Inflammatory macrophage (primary cell): ENCODE data around the gene GPHN.
"Not testable (repeated sequence)": the region's sequence is repeated elsewhere in the genome, so short reads cannot be mapped to it uniquely, and the experiment has no call there.

ENCODE experiments used
- DNase-seq, 2 donors: peaks; one replicate each; pipeline ENCODE4 v3.0.0-alpha.2; 2020 to 2022

Gene GPHN

DNA sequence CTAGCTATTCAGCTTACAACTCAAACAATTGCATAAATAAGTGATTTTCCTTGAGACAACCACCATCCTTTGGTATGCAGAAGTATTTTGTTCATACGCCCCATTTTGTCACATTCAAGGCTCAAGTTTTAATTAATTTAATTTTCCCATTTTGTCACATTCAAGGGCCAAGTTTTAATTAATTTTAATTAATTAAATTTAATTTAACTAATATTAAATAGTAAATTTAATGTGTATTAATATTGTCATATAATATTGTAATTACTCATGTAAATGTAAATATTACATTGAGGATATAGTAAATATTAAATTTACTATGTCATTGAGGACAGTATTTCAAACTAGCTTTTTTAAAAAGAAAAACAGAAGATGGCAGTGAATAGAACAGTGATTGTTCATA, 464.5 kb downstream of the GPHN start:
- DNase-seq: no peak

DNA sequence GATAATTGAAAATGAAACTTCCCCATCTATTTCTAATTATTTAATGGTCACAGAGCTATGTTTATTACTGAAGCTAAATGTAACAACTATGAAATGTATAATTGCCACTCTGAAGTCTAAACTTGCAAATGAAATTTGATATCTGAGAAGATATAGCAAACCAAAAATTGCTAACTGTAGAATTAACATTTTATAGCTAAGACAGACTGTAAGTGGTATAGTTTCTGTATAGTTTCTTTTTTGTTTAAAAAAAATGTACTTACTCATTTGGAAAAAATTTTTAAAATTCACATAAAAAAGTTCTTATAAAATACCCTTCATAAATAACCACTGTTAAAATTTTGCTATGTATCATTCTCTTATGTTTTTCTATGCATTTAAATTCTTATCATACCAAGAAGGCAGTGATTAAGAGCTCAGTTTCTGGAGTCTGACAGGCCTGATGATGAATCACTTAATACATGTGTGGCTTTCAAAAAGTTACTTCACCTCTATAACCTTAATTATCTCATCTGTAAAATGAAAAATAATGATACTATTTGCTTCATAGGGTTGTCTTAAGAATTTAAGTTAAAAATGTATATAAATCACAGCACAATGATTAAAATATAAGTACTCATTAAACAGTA, 466.6 kb downstream of the GPHN start:
- DNase-seq: no peak

DNA sequence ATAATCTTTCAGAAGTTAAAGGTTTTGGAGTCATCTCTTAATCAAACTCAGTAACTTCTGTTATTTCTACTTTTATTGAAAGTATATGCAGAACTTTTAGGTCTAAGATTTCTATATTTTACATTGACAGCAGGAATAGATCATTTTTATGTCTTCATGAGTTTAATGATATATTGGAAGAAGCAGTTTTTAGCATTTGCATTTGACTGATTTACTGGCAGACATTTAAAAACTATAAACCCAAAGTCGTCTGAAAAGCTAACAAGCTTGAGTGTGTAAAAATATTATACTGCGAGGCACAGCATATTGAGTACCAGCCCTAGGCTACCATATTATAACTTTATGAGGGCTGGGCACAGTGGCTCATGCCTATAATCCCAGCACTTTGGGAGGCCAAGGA, 467.3 kb downstream of the GPHN start:
- no peak for DNase-seq

DNA sequence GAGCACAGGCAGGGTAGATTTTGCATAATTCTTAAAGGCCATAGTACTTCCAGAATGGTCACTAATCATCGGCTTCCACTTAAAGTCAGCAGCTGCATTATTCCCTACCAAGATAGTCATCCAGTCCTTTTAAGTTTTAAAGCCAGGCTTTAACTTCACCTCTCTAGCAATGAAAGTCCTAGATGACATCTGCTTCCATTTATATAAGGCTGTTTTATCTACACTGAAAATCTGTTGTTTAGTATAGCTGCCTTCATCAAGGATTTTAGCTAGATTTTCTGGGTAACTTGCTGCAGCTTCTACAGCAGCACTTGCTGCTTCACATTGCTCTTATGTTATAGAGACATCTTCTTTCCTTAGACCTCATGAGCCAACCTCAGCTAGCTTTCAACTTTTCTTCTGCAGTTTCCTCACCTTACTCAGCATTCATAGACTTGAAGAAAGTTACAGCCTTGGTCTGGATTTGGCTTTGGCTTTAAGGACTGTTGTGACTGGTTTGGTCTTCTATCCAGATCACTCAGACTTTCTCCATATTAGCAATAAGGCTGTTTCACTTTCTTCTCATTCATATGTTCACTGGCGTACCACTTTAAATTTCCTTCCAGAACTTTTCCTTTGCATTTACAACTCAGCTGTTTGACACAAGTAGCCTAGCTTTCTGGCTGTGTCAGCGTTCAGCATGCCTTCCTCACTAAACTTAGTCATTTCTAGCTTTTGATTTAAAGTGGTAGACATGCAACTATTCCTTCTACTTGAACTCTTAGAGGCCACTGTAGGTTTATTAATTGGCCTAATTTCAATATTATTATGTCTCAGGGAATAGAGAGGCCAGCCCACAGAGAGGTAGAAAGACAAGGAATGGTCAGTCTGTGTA, 471.4 kb downstream of the GPHN start:
- DNase-seq: no peak

DNA sequence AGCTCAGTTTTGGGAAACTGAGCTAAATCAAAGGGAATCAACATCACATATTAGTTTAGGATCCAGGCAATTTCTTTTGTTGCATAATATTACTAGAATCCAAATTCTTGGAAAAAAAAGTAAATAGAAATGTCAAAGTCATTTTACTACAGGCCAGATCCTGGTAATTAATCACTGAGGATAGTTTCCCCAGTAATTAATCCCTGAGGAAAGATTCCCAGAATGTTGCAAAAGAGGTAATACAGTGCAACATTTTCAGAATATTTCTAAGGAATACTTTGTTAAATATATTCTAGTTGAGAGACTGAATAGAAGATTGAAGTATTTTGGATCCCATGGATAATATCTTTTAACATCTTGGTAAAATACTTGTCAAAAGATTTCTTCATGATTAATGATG, 474.3 kb downstream of the GPHN start:
- DNase-seq: no peak

DNA sequence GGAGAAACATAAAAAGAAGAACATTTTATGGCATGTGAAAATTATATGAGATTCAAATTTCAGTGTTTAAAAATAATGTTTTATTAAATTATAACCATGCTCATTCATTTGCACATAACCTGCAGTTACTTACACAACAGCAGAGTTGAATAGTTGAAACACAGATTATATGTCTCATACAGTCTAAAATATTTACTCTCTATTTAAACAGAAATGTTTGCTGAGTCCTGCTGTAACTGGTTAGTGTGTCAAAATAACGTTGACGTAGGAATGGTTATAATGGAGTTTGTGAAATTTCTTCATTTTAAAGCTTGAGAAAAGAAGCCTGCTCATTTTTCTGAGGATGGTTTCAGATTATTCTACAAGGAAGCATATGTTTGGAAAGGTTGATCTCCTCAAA, 484.8 kb downstream of the GPHN start:
- no peak for DNase-seq

DNA sequence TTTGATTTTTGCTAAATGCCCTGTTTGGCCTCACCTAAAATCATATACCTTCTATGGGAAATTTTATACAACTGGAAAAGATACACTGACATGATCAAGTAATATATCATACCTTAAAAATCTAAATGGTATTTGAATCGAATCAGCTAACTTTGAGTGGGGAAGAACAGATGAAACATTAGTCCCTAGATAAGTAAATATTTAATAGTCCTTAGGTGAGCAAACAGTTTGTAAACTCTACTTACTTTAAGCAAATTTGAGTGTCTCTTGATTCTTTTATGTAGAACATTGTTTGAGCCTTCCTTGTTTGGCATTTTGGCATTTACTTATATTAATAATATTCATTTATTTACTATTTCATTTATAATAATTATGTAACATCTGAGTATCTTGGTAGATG, 485.6 kb downstream of the GPHN start:
- no peak for DNase-seq

DNA sequence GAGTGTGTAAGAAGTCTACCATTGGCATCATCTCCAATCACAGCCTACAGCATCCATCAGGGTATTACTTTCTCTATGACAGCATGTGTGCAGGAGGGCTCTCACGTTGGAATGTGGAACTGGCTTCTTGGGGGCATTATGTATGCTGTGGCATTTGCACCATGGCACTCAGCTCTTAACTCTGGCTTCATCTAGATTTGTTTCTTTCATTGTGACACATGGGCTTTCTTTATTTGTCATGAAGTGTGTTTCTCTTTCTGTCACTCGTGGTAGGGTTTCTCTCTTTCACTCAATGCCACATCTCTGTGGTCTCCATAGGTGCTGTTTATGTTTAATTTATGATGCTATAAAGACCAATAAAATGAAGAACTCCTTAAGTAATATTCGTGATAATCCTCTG, 490.1 kb downstream of the GPHN start:
- DNase-seq: no peak

DNA sequence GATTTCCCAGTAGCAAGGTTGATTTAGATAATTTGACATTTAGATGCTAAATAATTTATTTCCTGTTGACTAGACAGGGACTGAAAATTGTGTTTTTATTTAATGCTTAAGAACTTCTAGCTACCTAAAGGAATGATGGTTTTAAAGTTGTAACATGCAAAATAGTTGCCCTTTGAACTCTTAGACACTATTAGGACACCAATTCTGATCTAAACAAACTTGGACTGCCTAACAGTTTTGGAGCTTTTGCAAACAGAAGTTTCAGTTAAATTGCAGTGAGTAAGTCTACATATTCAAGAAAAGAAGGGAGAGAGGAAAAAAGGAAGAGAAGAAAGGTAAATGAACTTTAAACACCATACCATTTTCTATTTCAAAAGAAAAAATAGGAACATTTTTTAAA, 492.0 kb downstream of the GPHN start:
- no peak for DNase-seq

DNA sequence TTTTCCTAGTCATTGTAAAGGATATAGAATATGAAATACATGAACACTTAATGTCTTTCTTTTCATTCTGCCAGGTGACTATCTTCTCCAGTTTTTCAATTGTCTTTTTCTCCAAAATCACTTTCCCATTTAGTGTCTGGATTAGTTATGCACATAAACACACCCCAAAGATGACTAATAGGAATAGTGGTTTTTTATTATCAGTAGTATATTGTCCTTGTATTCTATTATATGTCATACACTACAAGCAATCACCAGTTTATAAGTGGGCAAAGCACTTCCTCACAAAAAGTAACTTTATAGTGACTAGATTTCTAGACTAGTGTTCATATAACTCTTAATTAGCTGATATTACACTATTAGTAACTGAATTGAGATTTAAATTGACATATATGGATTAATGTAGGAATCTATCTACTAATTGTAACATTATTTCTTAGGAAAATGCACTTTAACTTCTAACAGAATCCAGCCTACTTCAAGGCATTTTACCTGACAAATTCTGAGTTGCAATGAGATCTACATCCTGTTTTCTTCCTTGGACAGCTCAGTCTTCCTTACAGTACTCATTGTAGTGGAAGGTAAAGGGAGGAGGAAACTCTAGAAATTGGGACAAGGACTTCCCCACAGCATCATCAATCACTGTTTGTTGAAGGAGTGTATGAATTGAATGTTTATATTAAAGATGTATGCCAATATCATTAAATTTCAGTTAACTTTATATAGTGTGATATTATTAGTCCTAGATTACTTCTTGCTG, 495.2 kb downstream of the GPHN start:
- DNase-seq: no peak

DNA sequence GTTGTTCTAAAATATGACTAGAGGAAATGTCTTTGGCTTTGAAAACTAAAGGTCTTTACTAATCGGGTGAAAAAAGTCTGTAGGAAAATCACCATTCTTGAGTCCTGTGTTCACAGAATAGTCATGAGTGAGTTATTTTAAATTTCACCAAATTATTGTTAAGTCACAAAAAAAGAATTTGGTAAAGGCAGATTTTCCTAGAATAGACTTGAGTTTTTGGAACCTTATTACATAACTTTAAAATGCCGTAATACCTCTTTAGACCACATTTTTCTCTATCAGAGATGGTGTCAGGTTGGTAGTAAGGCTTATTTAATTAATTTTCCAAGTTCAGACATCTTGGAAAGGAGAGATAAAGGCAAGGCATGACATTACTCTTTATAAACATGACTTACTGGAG, 496.6 kb downstream of the GPHN start:
- no peak for DNase-seq

DNA sequence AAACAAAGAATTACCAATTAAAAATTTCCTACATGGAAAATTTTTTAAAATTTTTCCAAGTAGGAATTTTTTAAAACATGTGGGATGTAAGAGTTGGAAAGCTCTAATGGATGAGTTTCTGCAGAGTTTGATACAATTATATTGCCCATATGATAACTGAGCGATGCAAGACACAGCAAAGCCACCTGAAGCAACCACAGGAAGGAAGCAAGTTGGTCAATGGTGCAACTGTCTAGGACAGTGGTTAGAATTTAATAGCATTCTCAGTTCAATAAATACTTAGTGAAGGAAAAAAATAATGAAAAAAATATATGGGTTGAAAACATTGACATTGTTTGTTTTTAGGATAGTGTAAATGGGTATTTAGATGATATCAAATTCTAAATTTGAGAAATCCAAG, 502.7 kb downstream of the GPHN start:
- DNase-seq: no peak

DNA sequence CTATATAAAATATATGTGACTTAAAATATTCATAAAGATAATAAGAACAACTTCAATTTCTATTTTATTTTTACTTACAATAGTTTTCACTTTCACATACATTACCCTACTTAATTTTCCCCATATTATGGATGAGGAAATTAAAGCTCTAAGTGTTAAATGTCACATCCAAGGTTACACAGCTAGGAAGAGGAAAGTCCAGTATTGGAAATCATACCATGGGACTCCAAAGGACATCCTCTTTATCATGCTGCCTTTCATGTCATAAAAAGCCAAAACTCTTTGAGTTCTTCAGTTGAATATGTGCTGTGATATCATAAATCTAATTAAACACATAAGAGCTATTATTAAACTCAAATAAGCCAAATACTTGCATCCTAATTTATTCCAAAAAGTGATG, 508.9 kb downstream of the GPHN start:
- no peak for DNase-seq

DNA sequence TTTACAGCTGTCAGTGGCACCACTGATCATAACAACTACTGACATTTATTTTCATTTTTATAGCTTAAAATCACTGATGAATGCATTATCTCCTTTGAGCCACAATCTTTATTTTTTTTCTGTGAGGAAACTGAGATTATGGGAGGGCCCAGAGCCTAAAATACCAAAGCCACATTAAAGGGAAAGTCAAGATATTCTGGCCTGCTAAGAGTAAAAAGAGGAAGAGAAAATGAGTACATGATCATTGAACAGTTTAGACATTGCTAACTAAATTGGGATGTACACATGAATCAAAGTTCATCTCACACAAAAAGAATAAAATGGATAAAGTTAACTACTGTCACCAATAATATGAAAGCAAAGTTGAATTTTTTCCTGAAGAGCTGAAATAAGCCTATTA, 510.8 kb downstream of the GPHN start:
- DNase-seq: no peak

DNA sequence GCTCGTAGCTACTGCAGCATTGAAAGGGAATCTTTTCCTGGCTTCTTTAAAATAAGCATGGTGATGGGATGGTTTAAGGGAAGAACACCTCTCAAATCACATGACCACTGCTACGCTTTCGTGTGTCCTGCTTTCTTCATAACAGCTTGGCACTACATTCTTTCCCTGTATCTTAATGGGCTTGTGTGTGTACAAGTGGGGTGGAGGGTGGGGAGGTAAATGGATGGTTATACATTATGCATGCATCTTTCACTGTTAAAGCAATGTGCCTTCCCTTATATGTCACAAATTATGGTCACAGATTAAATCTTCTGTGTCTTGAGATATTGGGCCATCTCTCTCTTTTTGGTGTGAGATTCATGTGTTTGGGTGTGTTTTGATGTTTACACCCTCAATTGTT, 511.8 kb downstream of the GPHN start:
- DNase-seq: no peak

DNA sequence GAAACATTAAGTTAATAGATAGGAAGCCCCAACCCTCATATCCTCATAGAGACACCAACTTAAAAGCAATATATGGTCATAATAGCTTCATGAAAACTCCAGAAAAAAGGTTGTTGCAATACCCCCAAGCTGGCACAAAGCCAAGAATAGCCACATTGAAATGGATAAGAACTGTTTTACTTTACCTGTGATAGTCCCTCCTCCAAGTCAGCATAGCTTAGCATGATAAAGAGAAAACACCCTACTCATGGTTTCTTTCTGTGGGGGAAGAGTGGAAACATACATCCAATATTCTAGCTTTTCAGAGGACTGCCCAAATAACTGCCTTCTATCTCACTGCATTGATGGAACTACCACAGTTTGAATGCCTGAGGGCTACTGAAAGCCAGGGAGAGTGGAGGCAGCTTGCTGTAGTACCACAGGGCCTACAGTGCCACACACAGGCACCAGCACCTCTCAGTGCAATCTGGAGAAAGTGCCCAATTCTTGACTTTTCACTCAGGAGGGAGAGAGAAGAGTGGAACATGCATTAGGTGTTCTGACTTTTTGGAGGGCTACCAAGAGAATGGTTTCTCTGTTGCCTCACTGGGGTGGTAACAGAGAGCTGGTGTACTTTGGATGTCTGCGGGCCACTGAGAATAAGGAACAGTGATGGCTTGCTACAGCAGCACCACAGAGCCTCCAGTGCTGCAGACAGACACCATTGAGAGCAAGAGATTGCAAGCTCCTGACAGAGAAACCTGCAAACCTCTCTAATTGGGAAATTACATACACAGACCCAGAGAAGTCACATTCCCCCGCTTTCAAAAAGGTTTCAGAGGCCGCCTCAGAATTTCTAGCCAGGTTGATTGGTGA, 524.2 kb downstream of the GPHN start:
- no peak for DNase-seq

DNA sequence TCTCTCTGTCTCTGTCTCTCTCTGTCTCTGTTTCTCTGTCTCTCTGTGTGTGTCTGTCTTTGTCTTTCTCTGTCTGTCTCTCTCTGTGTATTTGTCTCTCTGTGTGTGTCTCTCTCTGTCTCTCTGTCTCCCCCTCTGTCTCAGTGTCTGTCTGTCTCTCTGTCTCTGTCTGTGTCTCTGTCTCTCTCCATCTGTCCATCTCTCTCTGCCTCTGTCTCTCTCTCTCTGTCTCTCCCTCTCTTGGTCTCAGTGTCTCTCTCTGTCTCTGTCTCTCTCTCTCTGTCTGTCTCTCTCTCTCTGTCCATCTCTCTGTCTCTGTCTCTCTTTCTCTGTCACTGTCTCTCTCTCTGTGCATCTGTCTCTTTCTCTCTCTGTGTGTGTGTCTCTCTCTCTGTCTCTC, 537.5 kb downstream of the GPHN start:
- no peak for DNase-seq

DNA sequence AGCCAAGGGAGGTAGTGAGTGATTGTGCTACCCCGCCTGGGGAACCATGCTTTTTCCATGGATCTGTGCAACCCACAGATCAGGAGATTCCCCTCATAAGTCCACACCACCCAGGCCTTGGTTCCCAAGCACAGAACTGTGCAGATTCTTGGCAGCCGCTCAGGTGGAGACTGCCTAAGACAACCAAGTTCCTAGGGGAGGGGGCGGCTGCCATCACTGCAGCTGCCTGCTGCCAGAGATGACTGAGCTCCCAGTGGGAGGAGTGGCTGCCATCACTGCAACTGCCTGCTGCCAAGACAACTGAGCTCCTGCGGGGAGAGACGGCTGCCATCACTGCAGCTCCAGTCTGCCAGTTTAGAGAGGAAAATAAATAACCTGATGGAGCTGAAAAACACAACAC, 542.9 kb downstream of the GPHN start:
- DNase-seq: no peak

DNA sequence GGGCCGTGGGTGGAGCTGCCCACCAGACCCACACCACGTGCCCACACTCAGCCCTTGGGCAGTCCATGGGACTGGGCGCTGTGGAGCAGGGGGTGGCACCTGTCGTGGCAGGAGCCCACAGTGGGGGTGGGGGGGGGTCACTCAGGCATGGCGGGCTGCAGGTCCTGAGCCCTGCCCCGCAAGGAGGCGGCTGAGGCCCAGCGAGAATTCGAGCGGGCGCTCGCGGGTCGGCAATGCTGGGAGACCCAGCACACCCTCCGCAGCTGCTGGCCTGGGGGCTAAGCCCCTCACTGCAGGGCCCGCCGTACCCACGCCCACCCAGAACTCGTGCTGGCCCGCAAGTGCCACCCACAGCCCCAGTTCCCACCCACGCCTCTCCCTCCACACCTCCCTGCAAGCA, 548.7 kb downstream of the GPHN start:
- DNase-seq: no peak

DNA sequence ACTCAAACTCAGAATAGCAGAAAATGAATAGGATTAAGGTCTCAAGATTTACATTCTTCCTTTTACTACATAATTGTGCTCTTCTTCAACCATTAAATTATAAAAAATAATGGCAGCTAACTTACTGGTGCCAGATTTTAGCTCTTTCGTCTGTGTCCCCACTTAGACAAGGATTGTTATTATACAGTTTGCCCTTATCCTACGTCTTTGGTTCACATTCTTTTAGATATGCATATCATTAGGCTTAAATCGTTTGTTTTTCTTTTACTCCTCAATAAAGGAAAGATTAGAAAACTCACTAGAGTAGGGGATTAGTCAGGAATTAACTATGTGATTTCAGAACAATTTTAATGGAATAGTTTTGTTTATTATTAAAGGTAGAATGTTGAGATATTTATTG, 551.6 kb downstream of the GPHN start:
- no peak for DNase-seq

DNA sequence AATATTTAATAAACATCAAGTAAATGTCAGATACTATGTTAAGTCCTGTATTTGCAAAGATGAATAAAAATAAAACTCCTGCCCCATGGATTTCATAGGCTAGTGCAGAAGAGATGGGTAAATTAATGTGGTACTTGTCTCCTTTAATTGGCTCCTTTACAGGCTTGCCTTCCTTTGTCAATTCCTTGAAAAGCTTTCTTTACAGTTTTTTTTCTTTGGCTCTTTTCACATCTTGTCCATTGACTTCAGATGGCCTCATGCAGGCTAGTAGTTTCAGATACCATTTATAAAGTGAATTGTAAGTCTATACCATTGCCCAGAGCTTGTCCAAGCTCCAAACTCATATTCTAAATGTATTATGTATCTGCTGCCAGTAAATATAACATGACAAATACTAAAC, 552.6 kb downstream of the GPHN start:
- DNase-seq: no peak

DNA sequence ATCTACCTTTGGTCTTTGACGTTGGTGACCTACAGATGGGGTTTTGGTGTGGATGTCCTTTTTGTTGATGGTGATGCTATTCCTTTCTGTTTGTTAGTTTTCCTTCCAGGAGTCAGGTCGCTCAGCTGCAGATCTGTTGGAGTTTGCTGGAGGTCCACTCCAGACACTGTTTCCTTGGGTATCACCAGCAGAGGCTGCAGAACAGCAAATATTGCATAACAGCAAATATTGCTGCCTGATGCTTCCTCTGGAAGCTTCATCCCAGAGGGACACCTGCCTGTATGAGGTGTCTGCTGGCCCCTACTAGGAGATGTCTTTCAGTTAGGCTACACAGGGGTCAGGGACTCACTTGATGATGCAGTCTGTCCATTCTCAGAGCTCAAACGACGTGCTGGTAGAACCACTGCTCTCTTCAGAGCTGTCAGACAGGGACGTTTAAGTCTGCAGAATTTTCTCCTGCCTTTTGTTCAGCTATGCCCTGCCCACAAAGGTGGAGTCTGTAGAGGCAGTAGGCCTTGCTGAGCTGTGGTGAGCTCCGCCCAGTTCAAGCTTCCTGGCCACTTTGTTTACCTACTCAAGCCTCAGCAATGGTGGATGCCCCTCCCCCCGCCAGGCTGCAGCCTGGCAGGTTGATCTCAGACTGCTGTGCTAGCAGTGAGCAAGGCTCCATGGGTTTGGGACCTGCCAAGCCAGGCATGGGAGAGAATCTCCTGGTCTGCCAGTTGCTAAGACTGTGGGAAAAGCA, 559.3 kb downstream of the GPHN start:
- DNase-seq: not testable (repeated sequence)
